ENCODE measurements around the gene MOSPD3. TPM values are rescaled to one million over a fixed set of nuclear protein-coding genes. Genes with fewer than 3 reads are reported as not detected.

Gene MOSPD3
- total and polyA plus RNA-seq, 2 of the 13 experiments (the other 11 are each of a cell fraction or from before 2014, with no cell fraction given): 7.6 to 8.8 TPM

DNA sequence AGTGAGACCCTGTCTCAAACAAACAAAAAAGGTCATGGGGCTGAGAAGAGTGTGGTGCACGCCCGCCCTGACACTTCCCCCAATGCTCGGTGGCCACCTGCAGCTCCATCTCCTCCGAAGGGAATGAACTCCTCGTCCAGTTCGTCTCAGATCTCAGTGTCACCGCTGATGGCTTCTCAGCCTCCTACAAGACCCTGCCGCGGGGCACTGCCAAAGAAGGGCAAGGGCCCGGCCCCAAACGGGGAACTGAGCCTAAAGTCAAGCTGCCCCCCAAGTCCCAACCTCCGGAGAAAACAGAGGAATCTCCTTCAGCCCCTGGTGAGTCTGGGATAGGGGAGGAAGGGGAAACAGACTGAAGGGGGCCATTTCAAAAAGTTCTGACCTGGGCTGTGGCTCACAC lies 6.0 kb upstream of the MOSPD3 start:
- ATAC-seq: no peak
- DNase-seq (ENCODE audit: low spot score): no peak
- peaks cover 39% of the 10 kb centered on the region for H3K4me1 ChIP-seq (ENCODE audit: insufficient read depth, low read length)
- WGBS (ENCODE audit: low lambda C conversion rate): 83% methylated on average over 12 of the region's 12 CpGs
- no peak overlapping the region for H2AFZ ChIP-seq (ENCODE audit: low read length)
- TF ChIP-seq GMEB1 (CRISPR knock-in tag; IDR thresholded peaks at IDR 0.05; ENCODE audit: borderline replicate concordance): no peak
- no peak for TF ChIP-seq NBN (conservative IDR thresholded peaks at IDR 0.05)
- TF ChIP-seq PHF20 (CRISPR knock-in tag; IDR thresholded peaks at IDR 0.05): no peak
- TF ChIP-seq SMARCE1 (IDR thresholded peaks at IDR 0.05; ENCODE audit: borderline replicate concordance): no peak
- TF ChIP-seq ZNF780A (CRISPR knock-in tag; IDR thresholded peaks at IDR 0.05): no peak
- no peak for TF ChIP-seq ZNF781 (CRISPR knock-in tag; IDR thresholded peaks at IDR 0.05; ENCODE audit: borderline replicate concordance, not compliant biosample characterization)
- no peak for TF ChIP-seq ZZZ3 (CRISPR knock-in tag; IDR thresholded peaks at IDR 0.05; ENCODE audit: borderline replicate concordance)
- TF ChIP-seq SIX4 (CRISPR knock-in tag; IDR thresholded peaks at IDR 0.05): no peak
- TF ChIP-seq ZFYVE20 (CRISPR knock-in tag; IDR thresholded peaks at IDR 0.05; ENCODE audit: borderline replicate concordance, low read depth): no peak
- TF ChIP-seq THAP9 (CRISPR knock-in tag; IDR thresholded peaks at IDR 0.05; ENCODE audit: borderline replicate concordance): no peak
- no peak for TF ChIP-seq MIER2 (CRISPR knock-in tag; IDR thresholded peaks at IDR 0.05)
- no peak overlapping the region for H3K4me3 ChIP-seq (replicated peaks in 1 of 3; ENCODE audit: insufficient read depth in 1 of 3, low read depth in 2 of 3, low read length in 3 of 3)
- H3K9ac ChIP-seq (ENCODE audit: insufficient read depth, low read depth, low read length): no peak overlapping the region
- no peaks in the 10 kb centered on the region for H4K20me1 ChIP-seq (ENCODE audit: insufficient read depth, low read length)
- H3K4me2 ChIP-seq (ENCODE audit: low read depth, low read length): no peak overlapping the region
- CTCF ChIA-PET (ENCODE audit: low intra/inter-chr PET ratio, low total read pairs): no interaction called here
- BruUV-seq (replicated peaks): no TSS peak
- H3K27me3 ChIP-seq (ENCODE audit: control insufficient read depth in 1 of 2, insufficient read depth in 2 of 2, low read length in 2 of 2): no peaks in the 10 kb centered on the region
- no peaks in the 10 kb centered on the region for H3K9me3 ChIP-seq (ENCODE audit: low read length)
- intact Hi-C loops (cut with micrococcal nuclease; ENCODE audit: unreplicated experiment): no loop called here
- H3K27ac ChIP-seq (ENCODE audit: extremely low read length, insufficient read depth, low read length): no peak overlapping the region
- POLR2A ChIA-PET: interaction anchor here (1.6 kb wide), 1 partner anchor 20 kb away, joined by 6 read pairs; the partner anchor contains the start of genes FBXO24 and LRCH4
- in situ Hi-C loops (cut with HindIII; ENCODE audit: extremely low pct_ligation_motif_present, low pct_unique_long_range_greater_than_20kb): no loop called here
- H3K36me3 ChIP-seq (replicated peaks in 1 of 2; ENCODE audit: control insufficient read depth in 1 of 2, insufficient read depth in 2 of 2, low read length in 2 of 2): no peaks in the 10 kb centered on the region
- no peak for FAIRE-seq
- no peaks in the 10 kb centered on the region for H3K79me2 ChIP-seq (ENCODE audit: insufficient read depth, low read length)
